Gastrocnemius medialis (tissue), 4 donors: ENCODE measurements around the gene ASAP2. TPM values are rescaled to one million over a fixed set of nuclear protein-coding genes. Genes with fewer than 3 reads are reported as not detected.

Experiments used
- ATAC-seq, 2 donors: fragments of 150-250 bp; one replicate each; pipeline ENCODE4 v1.9.1; 2016
- DNase-seq, 2 donors: peaks; one replicate each; pipeline ENCODE4 v3.0.0-alpha.2; 2019
- H3K27ac ChIP-seq, 4 donors: fragments of 200-600 bp; sonication (generic); 1 replicate in 1 of 4; 2 replicates in 3 of 4; pipeline ENCODE4 v1.5.1; 2016 to 2018; ENCODE audit warnings: mild to moderate bottlenecking in 2 of 4, moderate library complexity in 1 of 4
- H3K27me3 ChIP-seq, 3 donors: fragments of 200-600 bp; sonication (generic) in 2 of 3; 1 replicate in 1 of 3; 2 replicates in 2 of 3; pipeline versions ENCODE4 v1.5.1 to v1.6.0; 2016 to 2019; ENCODE audit warnings: mild to moderate bottlenecking in 1 of 3, moderate library complexity in 1 of 3
- H3K36me3 ChIP-seq, 2 donors: fragments of 200-600 bp; sonication (generic) in 1 of 2; one replicate each; pipeline ENCODE4 v1.5.1; 2017 to 2018
- H3K4me1 ChIP-seq, 2 donors: fragments of 200-600 bp; sonication (generic) in 1 of 2; one replicate each; pipeline ENCODE4 v1.5.1; 2016 to 2017; ENCODE audit warnings: mild to moderate bottlenecking in 2 of 2
- H3K4me3 ChIP-seq, 4 donors: fragments of 200-600 bp; sonication (generic) in 3 of 4; 1 replicate in 1 of 4; 2 replicates in 3 of 4; pipeline ENCODE4 v1.5.1; 2016 to 2019; ENCODE audit warnings: mild to moderate bottlenecking in 2 of 4
- H3K9me3 ChIP-seq, 3 donors: fragments of 200-600 bp; sonication (generic) in 2 of 3; 1 replicate in 1 of 3; 2 replicates in 2 of 3; pipeline ENCODE4 v1.5.1; 2016 to 2019
- CTCF ChIP-seq, 5 experiments: fragments of 450-650 bp in 3 of 5; fragments of 200-600 bp in 2 of 5; sonication (generic) in 2 of 5; IDR thresholded peaks in 4 of 5; conservative IDR thresholded peaks in 1 of 5; 1 replicate in 4 of 5; 2 replicates in 1 of 5; pipeline ENCODE4 v1.5.1; 2016 to 2019; ENCODE audit warnings: antibody characterized with exemption in 5 of 5, mild to moderate bottlenecking in 3 of 5, moderate library complexity in 3 of 5
- POLR2A ChIP-seq, 2 donors: fragments of 450-650 bp; IDR thresholded peaks; one replicate each; pipeline ENCODE4 v1.6.1; 2017; ENCODE audit warnings: antibody characterized with exemption in 2 of 2, mild to moderate bottlenecking in 2 of 2, moderate library complexity in 2 of 2
- in situ Hi-C, 4 donors: fragments of 200-750 bp; cut with MboI; loops; one replicate each; pipeline versions ENCODE4 v1.15.0 to v1.8.0; 2017; ENCODE audit warnings: low sequenced_read_pairs in 4 of 4
- intact Hi-C: fragments of 100-400 bp; cut with DNase I; formaldehyde crosslinking; loops from one replicate; pipeline ENCODE4 v1.15.1; 2023; ENCODE audit warnings: low total_unique reads
- total RNA-seq, 4 donors: library from RNA; depleted of rRNA; stranded (reverse); fragments of >200 nt; gene quantifications; one replicate each; pipeline versions ENCODE4 v1.1.0 to v1.2.3, GENCODE V29; 2016

The ASAP2 gene
- total RNA-seq, 4 donors from 2014 or later, result 1.9 to 4.0 (median 3.4) TPM

GRCh38 chr2:9274701-9275343 is 68.2 kb downstream of the ASAP2 start:
- ATAC-seq (no peak), DNase-seq (no peak)
- TF ChIP-seq CTCF (IDR thresholded peaks at IDR 0.05 in 4 of 5, conservative IDR thresholded peaks at IDR 0.05 in 1 of 5) (no peak), POLR2A (IDR thresholded peaks at IDR 0.05) (no peak)
- no peak overlapping the region for H3K4me3 ChIP-seq
- in situ Hi-C loops (no loop called here), intact Hi-C loops (no loop called here)
- peaks cover 7 to 25% of the 10 kb centered on the region in 2 donors for H3K4me1 ChIP-seq
- H3K27me3 ChIP-seq, result no peaks in the 10 kb centered on the region
- no peaks in the 10 kb centered on the region for H3K36me3 ChIP-seq
- H3K27ac ChIP-seq, result peak overlapping the region in 3 of 4 donors; percentile 1 to 52 (median 43)
- H3K9me3 ChIP-seq, result no peaks in the 10 kb centered on the region

GRCh38 chr2:9275399-9275798 is 68.8 kb downstream of the ASAP2 start:
- no peak overlapping the region for H3K4me3 ChIP-seq
- no peak for TF ChIP-seq CTCF (IDR thresholded peaks at IDR 0.05 in 4 of 5, conservative IDR thresholded peaks at IDR 0.05 in 1 of 5)
- TF ChIP-seq POLR2A (IDR thresholded peaks at IDR 0.05), result no peak
- H3K27ac ChIP-seq, result peak overlapping the region in 3 of 4 donors; percentile 1 to 52 (median 43)
- peaks cover 13 to 25% of the 10 kb centered on the region in 2 donors for H3K4me1 ChIP-seq
- no peaks in the 10 kb centered on the region for H3K27me3 ChIP-seq
- ATAC-seq, result no peak
- H3K9me3 ChIP-seq, result no peaks in the 10 kb centered on the region
- intact Hi-C loops (no loop called here), in situ Hi-C loops (no loop called here)
- no peak for DNase-seq
- no peaks in the 10 kb centered on the region for H3K36me3 ChIP-seq

GRCh38 chr2:9276074-9276473 is 69.5 kb downstream of the ASAP2 start:
- intact Hi-C loops, result no loop called here

GRCh38 chr2:9276901-9277451 is 70.4 kb downstream of the ASAP2 start:
- in situ Hi-C loops, result no loop called here
- H3K27me3 ChIP-seq, result no peaks in the 10 kb centered on the region
- no peaks in the 10 kb centered on the region for H3K36me3 ChIP-seq
- no peak overlapping the region for H3K27ac ChIP-seq
- no peak for DNase-seq
- peaks cover 15 to 29% of the 10 kb centered on the region in 2 donors for H3K4me1 ChIP-seq
- no peak for ATAC-seq
- H3K4me3 ChIP-seq, result no peak overlapping the region
- intact Hi-C loops, result no loop called here
- H3K9me3 ChIP-seq, result no peaks in the 10 kb centered on the region
- TF ChIP-seq POLR2A (IDR thresholded peaks at IDR 0.05), result no peak
- no peak for TF ChIP-seq CTCF (IDR thresholded peaks at IDR 0.05 in 4 of 5, conservative IDR thresholded peaks at IDR 0.05 in 1 of 5)

More at GRCh38 chr2:9276074-9276473, 69.5 kb downstream of the ASAP2 start:
- TF ChIP-seq CTCF (IDR thresholded peaks at IDR 0.05 in 4 of 5, conservative IDR thresholded peaks at IDR 0.05 in 1 of 5) (no peak), POLR2A (IDR thresholded peaks at IDR 0.05) (no peak)
- Histone ChIP-seq H3K4me1 (peaks cover 13 to 25% of the 10 kb centered on the region in 2 donors), H3K27ac (no peak overlapping the region), H3K9me3 (no peaks in the 10 kb centered on the region), H3K4me3 (no peak overlapping the region), H3K27me3 (no peaks in the 10 kb centered on the region), H3K36me3 (no peaks in the 10 kb centered on the region)
- ATAC-seq (no peak), DNase-seq (no peak)
- in situ Hi-C loops, result no loop called here
